Dermis microvascular lymphatic vessel endothelial cell (primary cell): Measurements from ENCODE around the gene SHF. TPM values are rescaled to one million over a fixed set of nuclear protein-coding genes. Genes with fewer than 3 reads are reported as not detected.
A peak's percentile ranks its signal among the peaks of the same experiment; 100 is the strongest.
"Not testable (repeated sequence)": the region's sequence is repeated elsewhere in the genome, so short reads cannot be mapped to it uniquely, and the experiment has no call there.

Source experiments
- DNase-seq, 2 donors: peaks; one replicate each; pipeline versions ENCODE4 v3.0.0 to v3.0.0-alpha.2; 2010; ENCODE audit warnings: low read depth in 2 of 2
- total RNA-seq: library from RNA; depleted of rRNA; stranded (reverse); fragments of >200 nt; gene quantifications from 2 replicates; pipeline ENCODE4 v1.2.1, GENCODE V29; 2014

Gene SHF
- total RNA-seq: 3.1 and 5.1 TPM in 2 replicates

- peak in 1 of 2 donors; percentile 61 for DNase-seq
Measured at GRCh38 chr15:45187894-45188830, at the start of gene SHF. TSS of gene SHF (minus strand) at chr15:45187966. CDS start at chr15:45187951, 15 bp downstream.

GRCh38 chr15:45236806-45237205 is 49.0 kb upstream of the SHF start:
- not testable (repeated sequence) for DNase-seq

- no peak for DNase-seq
Measured at GRCh38 chr15:45234562-45235235, 46.9 kb upstream of the SHF start.

- DNase-seq: no peak
Measured at GRCh38 chr15:45231864-45232562, 44.2 kb upstream of the SHF start.

GRCh38 chr15:45231132-45231531 is 43.4 kb upstream of the SHF start:
- DNase-seq: no peak

GRCh38 chr15:45230245-45230965 is 42.6 kb upstream of the SHF start:
- no peak for DNase-seq

GRCh38 chr15:45228931-45229330 is 41.2 kb upstream of the SHF start:
- no peak for DNase-seq

GRCh38 chr15:45225506-45226273 is 37.9 kb upstream of the SHF start:
- no peak for DNase-seq

- no peak for DNase-seq
Measured at GRCh38 chr15:45224621-45225217, 37.0 kb upstream of the SHF start.

GRCh38 chr15:45221967-45222366 is 34.2 kb upstream of the SHF start:
- no peak for DNase-seq

GRCh38 chr15:45221053-45221599 is 33.4 kb upstream of the SHF start:
- no peak for DNase-seq

- DNase-seq: no peak
Measured at GRCh38 chr15:45212493-45212892, 24.7 kb upstream of the SHF start.

GRCh38 chr15:45205192-45205591 is 17.4 kb upstream of the SHF start:
- peak; percentile 25 to 60 for DNase-seq

GRCh38 chr15:45203182-45203581 is 15.4 kb upstream of the SHF start:
- DNase-seq: peak in 1 of 2 donors; percentile 65

- no peak for DNase-seq
Measured at GRCh38 chr15:45201869-45202268, 14.1 kb upstream of the SHF start.

GRCh38 chr15:45201557-45201859 is 13.7 kb upstream of the SHF start:
- DNase-seq: no peak

GRCh38 chr15:45200799-45201556 is 13.2 kb upstream of the SHF start:
- peak; percentile 52 to 73 for DNase-seq

GRCh38 chr15:45200001-45200798 is 12.4 kb upstream of the SHF start:
- DNase-seq: peak; percentile 93 to 95
